A172 (cell line): ENCODE data around the gene GPATCH1. TPM values are rescaled to one million over a fixed set of nuclear protein-coding genes. Genes with fewer than 3 reads are reported as not detected.
"Not testable (repeated sequence)": the region's sequence is repeated elsewhere in the genome, so short reads cannot be mapped to it uniquely, and the experiment has no call there.

Source experiments
- DNase-seq: peaks from one replicate; pipeline ENCODE4 v3.0.0-alpha.2; 2015; ENCODE audit warnings: low spot score
- total RNA-seq: library from RNA; depleted of rRNA; stranded (reverse); fragments of >200 nt; shearing (Covaris generic); gene quantifications from 2 replicates; pipeline ENCODE4 v1.2.3, GENCODE V29; 2014

Gene GPATCH1
- total RNA-seq, 1 experiment from 2014 or later: 8.0 TPM

- DNase-seq: no peak
Measured at GRCh38 chr19:33111587-33111986, 30.6 kb downstream of the GPATCH1 start.

GRCh38 chr19:33114312-33114711 lies 33.3 kb downstream of the GPATCH1 start:
- no peak for DNase-seq

GRCh38 chr19:33117501-33117900 lies 36.5 kb downstream of the GPATCH1 start:
- no peak for DNase-seq

- DNase-seq: no peak
Measured at GRCh38 chr19:33118643-33119042, 37.7 kb downstream of the GPATCH1 start.

GRCh38 chr19:33124207-33125098 lies 43.5 kb downstream of the GPATCH1 start:
- DNase-seq: no peak

- DNase-seq: peak; percentile 55
Measured at GRCh38 chr19:33125929-33126388, 45.0 kb downstream of the GPATCH1 start.

GRCh38 chr19:33126712-33127111 lies 45.7 kb downstream of the GPATCH1 start:
- not testable (repeated sequence) for DNase-seq

- no peak for DNase-seq
Measured at GRCh38 chr19:33129901-33130300, 48.9 kb downstream of the GPATCH1 start.

- no peak for DNase-seq
Measured at GRCh38 chr19:33130433-33130832, 49.5 kb downstream of the GPATCH1 start.

GRCh38 chr19:33132021-33132420 lies 51.0 kb downstream of the GPATCH1 start, which contains the start of gene WDR88:
TSS of gene WDR88 (plus strand) at chr19:33132114. CDS start at chr19:33132170, 56 bp downstream.
- DNase-seq: no peak

GRCh38 chr19:33132425-33132824 lies 51.4 kb downstream of the GPATCH1 start:
- no peak for DNase-seq

GRCh38 chr19:33133438-33134031 lies 52.6 kb downstream of the GPATCH1 start:
- DNase-seq: no peak

GRCh38 chr19:33134571-33135041 lies 53.6 kb downstream of the GPATCH1 start:
- DNase-seq: no peak

GRCh38 chr19:33139165-33139564 lies 58.2 kb downstream of the GPATCH1 start:
- DNase-seq: no peak

- peak; percentile 37 for DNase-seq
Measured at GRCh38 chr19:33143897-33144405, 63.0 kb downstream of the GPATCH1 start.

GRCh38 chr19:33146209-33146608 lies 65.2 kb downstream of the GPATCH1 start:
- DNase-seq: no peak

GRCh38 chr19:33147538-33147937 lies 66.6 kb downstream of the GPATCH1 start:
- no peak for DNase-seq

- DNase-seq: no peak
Measured at GRCh38 chr19:33150852-33151518, 70.0 kb downstream of the GPATCH1 start.

GRCh38 chr19:33152176-33152575 lies 71.2 kb downstream of the GPATCH1 start:
- DNase-seq: no peak

GRCh38 chr19:33152625-33153024 lies 71.6 kb downstream of the GPATCH1 start:
- DNase-seq: not testable (repeated sequence)

- not testable (repeated sequence) for DNase-seq
Measured at GRCh38 chr19:33154313-33154712, 73.3 kb downstream of the GPATCH1 start.

GRCh38 chr19:33156334-33156733 lies 75.4 kb downstream of the GPATCH1 start:
- peak; percentile 48 for DNase-seq
